PC-3 (cell line): Measurements from ENCODE around the gene RNF26. TPM values are rescaled to one million over a fixed set of nuclear protein-coding genes. Genes with fewer than 3 reads are reported as not detected.

Source experiments
- ATAC-seq: fragments of 200-7000 bp; cut with Tn5 transposase; 2 replicates; pipeline ENCODE4 v1.9.1; 2020; ENCODE audit warnings: mild to moderate bottlenecking, moderate library complexity
- BruUV-seq: library from RNA; stranded (reverse); fragments of 400-500 nt; replicated peaks from 2 replicates; lab custom pipeline; 2021; lab: Mats Ljungman, UMichigan
- CTCF ChIA-PET: fragments of 300-600 bp; sonication (Branson Sonifier 250); formaldehyde crosslinking; loops from one replicate; lab custom pipeline; 2022; ENCODE audit warnings: antibody characterized with exemption; lab: Charles Lee
- POLR2A ChIA-PET: fragments of 300-600 bp; sonication (Branson Sonifier 250); formaldehyde crosslinking; loops from one replicate; lab custom pipeline; 2022; ENCODE audit warnings: antibody characterized with exemption; ENCODE audit not compliant: unreplicated experiment; lab: Charles Lee
- DNase-seq: peaks from one replicate; pipeline ENCODE4 v3.0.0-alpha.2; 2015
- H2AFZ ChIP-seq: fragments of 300-600 bp; sonication (generic); 2 replicates; pipeline ENCODE4 v1.6.0; 2016; ENCODE audit warnings: antibody characterized with exemption, low read length
- H3F3A ChIP-seq: fragments of 300-600 bp; sonication (generic); one replicate; pipeline ENCODE4 v1.6.0; 2017; ENCODE audit warnings: antibody characterized with exemption, low read length, control low read depth, mild to moderate bottlenecking; ENCODE audit not compliant: unreplicated experiment
- H3K27ac ChIP-seq: fragments of 300-600 bp; sonication (generic); 2 replicates; pipeline ENCODE4 v1.5.1; 2016; ENCODE audit warnings: mild to moderate bottlenecking, low read length
- H3K27me3 ChIP-seq: fragments of 300-600 bp; sonication (generic); 2 replicates; pipeline ENCODE4 v1.6.1; 2016; ENCODE audit warnings: low read length, mixed read lengths
- H3K36me3 ChIP-seq: fragments of 300-600 bp; sonication (generic); 2 replicates; pipeline ENCODE4 v1.6.1; 2016; ENCODE audit warnings: low read depth, mixed run types, low read length, mixed read lengths
- H3K4me1 ChIP-seq: fragments of 300-600 bp; sonication (generic); 2 replicates; pipeline ENCODE4 v1.5.1; 2016; ENCODE audit warnings: low read length; ENCODE audit not compliant: insufficient read depth
- H3K4me2 ChIP-seq: fragments of 300-600 bp; sonication (generic); 2 replicates; pipeline ENCODE4 v1.6.0; 2016; ENCODE audit warnings: low read length
- H3K4me3 ChIP-seq: fragments of 300-600 bp; sonication (generic); 2 replicates; pipeline ENCODE4 v1.5.1; 2016; ENCODE audit warnings: mild to moderate bottlenecking, low read length, mixed read lengths
- H3K79me2 ChIP-seq: fragments of 300-600 bp; sonication (generic); 2 replicates; pipeline ENCODE4 v1.6.1; 2017; ENCODE audit warnings: low read length, mixed read lengths
- H3K9ac ChIP-seq: fragments of 300-600 bp; sonication (generic); 2 replicates; pipeline ENCODE4 v1.6.0; 2016; ENCODE audit warnings: mild to moderate bottlenecking, low read length
- H3K9me2 ChIP-seq: fragments of 300-600 bp; sonication (generic); replicated peaks from 2 replicates; pipeline ENCODE4 v1.6.1; 2016; ENCODE audit warnings: mixed run types, low read length, mixed read lengths
- H3K9me3 ChIP-seq: fragments of 300-600 bp; sonication (generic); 2 replicates; pipeline ENCODE4 v1.6.1; 2016; ENCODE audit warnings: low read length, mixed read lengths
- H4K20me1 ChIP-seq: fragments of 300-600 bp; sonication (generic); 2 replicates; pipeline ENCODE4 v1.6.1; 2016; ENCODE audit warnings: low read length, mixed read lengths
- CTCF ChIP-seq: fragments of 300-600 bp; sonication (generic); conservative IDR thresholded peaks from 2 replicates; pipeline ENCODE4 v1.5.1; 2017; ENCODE audit warnings: antibody characterized with exemption, low read depth, mild to moderate bottlenecking, low read length
- EZH2 ChIP-seq: fragments of 300-600 bp; sonication (generic); IDR thresholded peaks from one replicate; pipeline ENCODE4 v1.6.1; 2017; ENCODE audit warnings: antibody characterized with exemption, mild to moderate bottlenecking, low read length; ENCODE audit not compliant: unreplicated experiment
- EZH2phosphoT487 ChIP-seq: fragments of 300-600 bp; sonication (generic); IDR thresholded peaks from 2 replicates; pipeline ENCODE4 v1.6.1; 2018; ENCODE audit warnings: mild to moderate bottlenecking, antibody characterized with exemption, low read length, borderline replicate concordance
- intact Hi-C: fragments of 100-400 bp; cut with micrococcal nuclease; formaldehyde crosslinking; loops from 2 replicates; pipeline ENCODE4 v1.9.0; 2023
- total RNA-seq: library from RNA; depleted of rRNA; stranded (reverse); fragments of >200 nt; gene quantifications from 2 replicates; pipeline ENCODE4 v1.2.3, GENCODE V29; 2014

Gene RNF26
- total RNA-seq, 1 experiment from 2014 or later: 22.9 TPM

- ChIA-PET POLR2A (no interaction called here), CTCF (no interaction called here)
- Histone ChIP-seq H3K9ac (no peak overlapping the region), H3K9me2 (no peaks in the 10 kb centered on the region), H2AFZ (no peak overlapping the region), H3K4me3 (no peak overlapping the region), H3K4me1 (peaks cover 9% of the 10 kb centered on the region), H3K9me3 (no peaks in the 10 kb centered on the region), H3K79me2 (peaks cover 8% of the 10 kb centered on the region), H3K36me3 (no peaks in the 10 kb centered on the region), H3K4me2 (no peak overlapping the region), H3F3A (no peaks in the 10 kb centered on the region), H4K20me1 (no peaks in the 10 kb centered on the region), H3K27ac (no peak overlapping the region), H3K27me3 (no peaks in the 10 kb centered on the region)
- no peak for TF ChIP-seq EZH2phosphoT487
- no peak for TF ChIP-seq CTCF
- TF ChIP-seq EZH2: no peak
- ATAC-seq (no peak), DNase-seq (no peak)
- intact Hi-C loops: no loop called here
- BruUV-seq: no TSS peak
Measured at GRCh38 chr11:119330237-119330636, 4.1 kb upstream of the RNF26 start.

- no peak for ATAC-seq
- Histone ChIP-seq H3K27ac (no peak overlapping the region), H3K9me2 (no peaks in the 10 kb centered on the region), H3K79me2 (peaks cover 28% of the 10 kb centered on the region), H3F3A (no peaks in the 10 kb centered on the region), H4K20me1 (no peaks in the 10 kb centered on the region), H3K36me3 (no peaks in the 10 kb centered on the region), H3K4me3 (no peak overlapping the region), H3K27me3 (no peaks in the 10 kb centered on the region), H3K4me1 (peaks cover 29% of the 10 kb centered on the region), H3K9ac (no peak overlapping the region), H3K9me3 (no peaks in the 10 kb centered on the region), H3K4me2 (no peak overlapping the region), H2AFZ (no peak overlapping the region)
- BruUV-seq: no TSS peak
- no peak for DNase-seq
- POLR2A ChIA-PET: no interaction called here
- intact Hi-C loops: no loop called here
- CTCF ChIA-PET: no interaction called here
- TF ChIP-seq CTCF: no peak
- no peak for TF ChIP-seq EZH2phosphoT487
- TF ChIP-seq EZH2: no peak
Measured at GRCh38 chr11:119332111-119332765, 2.1 kb upstream of the RNF26 start.

GRCh38 chr11:119335091-119335654, 846 bp downstream of the RNF26 start:
- Histone ChIP-seq H2AFZ (peak overlapping the region; percentile 91; the same call in 1 of the 2 replicates), H3K4me2 (peak overlapping the region; percentile 96), H3K36me3 (no peaks in the 10 kb centered on the region), H3K9me3 (no peaks in the 10 kb centered on the region), H3K79me2 (peaks cover 30% of the 10 kb centered on the region), H3K4me3 (peak overlapping the region; percentile 87), H3K27ac (peak overlapping the region; percentile 44), H3K4me1 (peaks cover 42% of the 10 kb centered on the region), H4K20me1 (0 out of 2 replicates have a peak, but pooled peaks cover 5% of the 10 kb centered on the region), H3K9ac (peak overlapping the region; percentile 90), H3K27me3 (no peaks in the 10 kb centered on the region), H3K9me2 (no peaks in the 10 kb centered on the region), H3F3A (no peaks in the 10 kb centered on the region)
- DNase-seq (no peak), ATAC-seq (no peak)
- POLR2A ChIA-PET: no interaction called here
- CTCF ChIA-PET: interaction anchor here (0.9 kb wide), 1 partner anchor 139 kb away, joined by 4 read pairs; no protein-coding TSS in a partner anchor
- BruUV-seq: TSS peak; percentile 62
- intact Hi-C loops: no loop called here
- TF ChIP-seq CTCF: no peak
- TF ChIP-seq EZH2: no peak
- TF ChIP-seq EZH2phosphoT487: no peak
